GM19467 (cell line): ENCODE measurements around the gene MANBA.
A peak's percentile ranks its signal among the peaks of the same experiment; 100 is the strongest.
"Not testable (repeated sequence)": the region's sequence is repeated elsewhere in the genome, so short reads cannot be mapped to it uniquely, and the experiment has no call there.

Source experiments
- ATAC-seq: cut with Tn5 transposase; IDR thresholded peaks from one replicate; pipeline ENCODE4 v1.9.1; 2021; ENCODE audit warnings: mild to moderate bottlenecking, moderate library complexity; ENCODE audit not compliant: unreplicated experiment

MANBA gene

DNA sequence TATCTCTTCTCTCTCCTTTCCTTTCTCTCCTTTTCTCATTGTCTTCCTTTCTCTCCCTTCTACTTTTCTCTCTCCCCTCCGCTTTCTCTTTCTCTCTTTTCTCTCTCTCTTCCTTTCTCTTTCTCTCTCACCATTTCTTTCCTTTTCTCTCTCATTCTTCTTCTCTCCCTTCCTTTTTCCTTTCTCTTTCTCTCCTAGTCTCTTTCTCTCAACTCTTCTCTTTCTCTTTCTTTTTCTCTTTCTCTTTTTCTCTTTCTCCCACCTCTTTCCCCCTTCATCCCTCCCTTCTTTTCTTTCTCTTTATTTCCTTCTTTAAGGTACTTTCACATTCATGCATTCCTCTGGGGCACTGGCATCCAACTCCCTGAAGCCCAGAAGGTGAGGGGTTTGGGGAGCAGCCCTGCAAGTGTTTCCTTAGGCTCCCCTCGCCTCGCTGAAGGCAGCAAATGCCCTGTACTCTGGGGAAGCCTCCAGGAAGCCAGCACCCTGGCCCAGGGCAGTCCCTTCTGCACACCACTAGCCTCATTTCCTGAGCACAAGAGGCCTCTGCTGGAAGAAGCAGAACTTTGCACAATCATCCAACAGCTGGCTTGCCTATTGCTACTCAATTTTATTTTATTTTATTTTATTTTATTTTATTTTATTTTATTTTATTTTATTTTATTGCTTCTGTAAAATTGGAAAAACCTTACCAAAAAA is 135.4 kb downstream of the MANBA start:
- peak; percentile 93 for ATAC-seq

GRCh38 chr4:102624505-102624904 is 136.3 kb downstream of the MANBA start:
- no peak for ATAC-seq

DNA sequence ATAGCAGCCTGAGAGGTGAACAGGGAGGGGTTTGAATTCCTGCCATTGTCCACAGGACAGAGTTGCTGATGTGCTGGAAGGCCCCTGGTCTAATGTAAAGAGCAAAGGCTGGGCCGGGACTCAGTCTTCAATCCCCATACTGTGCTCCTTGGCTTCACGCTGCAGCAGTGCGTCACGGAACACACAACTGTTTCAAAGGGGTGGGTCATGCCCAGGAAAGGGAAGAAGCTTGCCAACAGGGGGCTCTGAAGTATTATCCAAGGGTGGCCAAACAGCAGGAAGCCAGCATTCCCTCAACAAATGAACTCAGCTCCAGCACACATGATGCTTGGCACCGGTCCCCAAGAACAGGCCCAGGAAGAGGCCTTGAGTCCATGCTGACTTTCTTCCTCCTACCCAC is 137.1 kb downstream of the MANBA start:
- ATAC-seq: no peak

GRCh38 chr4:102620697-102621497 is 139.9 kb downstream of the MANBA start:
- peak; percentile 47 for ATAC-seq

DNA sequence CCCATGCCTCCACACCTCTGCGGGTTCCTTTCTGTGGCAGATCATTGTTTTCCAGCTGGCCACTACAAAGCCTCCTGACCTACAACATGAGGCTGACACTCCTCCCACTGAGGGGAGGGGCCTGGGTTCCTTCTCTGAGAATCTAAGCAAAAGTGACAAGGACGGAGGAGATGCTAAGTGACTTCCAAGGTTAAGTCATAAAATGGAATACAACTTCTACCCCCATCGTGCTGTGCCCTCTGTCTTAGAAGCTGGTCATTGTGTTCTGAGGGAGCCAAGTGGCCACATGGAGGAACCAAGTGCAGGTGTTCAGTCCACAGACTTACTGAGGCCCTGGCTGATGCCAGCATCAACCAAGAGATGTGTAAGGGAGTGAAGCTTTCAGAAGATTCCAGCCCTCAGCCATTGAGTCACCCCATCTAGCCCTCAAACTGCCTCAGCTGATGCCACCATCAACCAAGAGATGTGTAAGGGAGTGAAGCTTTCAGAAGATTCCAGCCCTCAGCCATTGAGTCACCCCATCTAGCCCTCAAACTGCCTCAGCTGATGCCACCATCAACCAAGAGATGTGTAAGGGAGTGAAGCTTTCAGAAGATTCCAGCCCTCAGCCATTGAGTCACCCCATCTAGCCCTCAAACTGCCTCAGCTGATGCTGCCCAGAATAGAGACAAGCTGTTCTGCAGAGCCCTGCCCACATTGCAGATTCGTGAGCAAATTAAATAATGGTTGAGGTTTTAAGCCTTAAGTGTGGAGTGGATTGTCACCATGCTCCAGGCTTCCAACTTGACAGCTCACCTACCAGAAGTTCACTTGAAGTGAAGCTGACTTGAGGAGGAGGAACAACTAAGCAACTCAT is 140.8 kb downstream of the MANBA start:
- not testable (repeated sequence) for ATAC-seq

- not testable (repeated sequence) for ATAC-seq
Measured at GRCh38 chr4:102619021-102619420, 141.7 kb downstream of the MANBA start.

GRCh38 chr4:102616636-102617035 is 144.1 kb downstream of the MANBA start:
- ATAC-seq: no peak

GRCh38 chr4:102614801-102615200 is 146.0 kb downstream of the MANBA start:
- ATAC-seq: no peak

- no peak for ATAC-seq
Measured at GRCh38 chr4:102612824-102613366, 147.9 kb downstream of the MANBA start.

- no peak for ATAC-seq
Measured at GRCh38 chr4:102612210-102612609, 148.6 kb downstream of the MANBA start.

- no peak for ATAC-seq
Measured at GRCh38 chr4:102610476-102610875, 150.3 kb downstream of the MANBA start.

DNA sequence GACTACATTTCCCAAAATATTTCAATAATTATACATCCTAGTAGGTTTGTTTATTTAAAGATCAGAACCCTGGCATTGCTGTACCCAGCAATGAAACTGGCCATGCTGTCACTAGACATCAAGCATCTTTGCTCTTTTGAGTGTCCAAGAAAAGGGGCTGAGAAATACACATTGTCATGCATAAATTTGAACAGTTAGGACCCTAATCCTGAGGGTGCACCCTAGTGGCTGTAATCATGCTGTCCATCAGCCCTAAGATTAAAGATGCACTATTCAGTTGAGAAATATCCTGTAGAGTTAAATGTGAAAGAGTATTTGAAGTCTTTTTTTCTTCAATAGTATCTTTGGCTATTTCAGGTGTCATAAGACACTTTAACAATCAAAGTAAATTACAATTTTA is 150.8 kb downstream of the MANBA start:
- no peak for ATAC-seq

DNA sequence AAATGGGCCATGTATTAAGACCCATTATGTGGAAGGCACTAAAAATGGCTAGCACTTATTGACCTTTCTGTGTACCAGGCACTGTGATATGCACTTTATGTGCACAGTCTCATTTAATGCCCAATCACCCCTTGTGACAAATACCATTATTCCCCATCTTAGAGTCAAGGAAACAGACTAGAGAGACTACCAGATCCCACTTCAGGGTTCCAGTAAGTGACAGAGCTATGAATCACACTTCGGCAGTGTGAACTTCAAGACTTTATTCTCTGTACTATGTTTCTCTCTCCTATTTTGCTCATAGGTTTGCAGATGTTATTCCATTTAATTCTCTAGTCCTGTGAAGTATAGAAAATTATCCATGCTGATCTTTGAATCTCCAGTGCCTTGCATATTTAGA is 152.6 kb downstream of the MANBA start:
- ATAC-seq: no peak

GRCh38 chr4:102606846-102607450 is 153.8 kb downstream of the MANBA start:
- ATAC-seq: no peak

DNA sequence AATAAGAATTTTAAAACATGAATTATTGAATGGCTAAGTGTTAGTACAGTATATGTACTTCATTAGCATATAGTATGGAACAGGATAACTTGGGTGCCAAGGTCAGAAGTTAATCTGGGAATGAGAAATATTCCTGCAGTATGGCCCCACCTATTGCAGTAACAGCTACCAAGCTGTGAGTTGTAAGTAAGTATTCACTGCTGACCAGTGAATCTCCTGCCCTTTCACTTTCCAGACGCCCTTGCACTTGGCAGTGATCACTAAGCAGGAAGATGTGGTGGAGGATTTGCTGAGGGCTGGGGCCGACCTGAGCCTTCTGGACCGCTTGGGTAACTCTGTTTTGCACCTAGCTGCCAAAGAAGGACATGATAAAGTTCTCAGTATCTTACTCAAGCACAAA is 154.5 kb downstream of the MANBA start:
- ATAC-seq: no peak

DNA sequence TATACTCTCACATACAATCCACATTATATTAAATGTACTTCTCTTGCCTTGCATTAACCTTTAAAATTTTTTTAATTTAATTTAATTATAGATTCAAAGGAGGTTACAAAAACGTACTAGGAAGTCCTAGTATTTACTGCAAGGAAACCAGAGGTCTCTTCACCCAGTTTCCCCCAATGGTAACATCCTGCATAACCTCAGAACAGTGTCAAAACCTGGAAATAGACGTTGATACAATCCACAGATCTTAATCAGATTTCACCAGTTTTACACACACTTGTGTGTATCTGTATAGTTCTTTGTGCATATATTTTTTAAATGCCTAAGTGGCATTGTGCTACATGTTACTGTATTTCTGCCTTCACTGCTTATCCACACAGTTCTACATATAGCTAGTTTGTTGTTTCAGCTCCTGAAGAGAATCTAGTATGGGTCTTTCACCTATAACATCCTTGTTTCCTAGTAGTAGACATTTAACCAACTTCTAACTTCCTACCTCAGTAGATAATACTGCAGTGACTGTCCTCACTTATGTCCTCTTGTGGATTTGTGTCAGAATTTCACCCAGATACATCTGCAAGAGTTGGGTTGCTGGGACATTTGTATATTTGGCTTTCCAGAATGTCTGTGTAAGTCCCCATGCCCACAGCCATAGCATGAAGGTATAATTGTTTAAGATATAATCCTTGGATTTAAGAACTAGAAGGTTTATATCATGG is 156.4 kb downstream of the MANBA start:
- ATAC-seq: no peak

- ATAC-seq: no peak
Measured at GRCh38 chr4:102601586-102602227, 159.1 kb downstream of the MANBA start.

DNA sequence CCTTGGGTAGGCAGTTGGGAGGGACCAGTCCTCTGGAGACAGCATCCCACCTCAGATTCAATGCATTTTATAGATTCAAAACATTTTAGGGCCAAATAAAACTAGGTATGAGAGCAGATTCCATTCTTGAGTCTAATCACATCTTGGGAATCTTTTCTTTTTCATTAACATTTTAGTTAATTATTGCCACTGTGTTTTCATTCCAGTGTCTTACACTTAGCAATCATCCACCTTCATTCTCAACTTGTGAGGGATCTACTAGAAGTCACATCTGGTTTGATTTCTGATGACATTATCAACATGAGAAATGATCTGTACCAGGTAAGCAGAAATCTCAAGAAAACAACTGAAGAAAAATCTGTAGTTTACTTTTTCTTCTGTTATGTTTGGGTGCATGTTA is 160.1 kb downstream of the MANBA start:
- ATAC-seq: no peak

GRCh38 chr4:102599886-102600285 is 160.9 kb downstream of the MANBA start:
- ATAC-seq: no peak

GRCh38 chr4:102599455-102599854 is 161.3 kb downstream of the MANBA start:
- ATAC-seq: no peak
